Measurements from ENCODE around the gene GLI1.
A peak's percentile ranks its signal among the peaks of the same experiment; 100 is the strongest.

Gene GLI1

GRCh38 chr12:57461917-57462250 is 2.3 kb downstream of the GLI1 start:
- no peak for DNase-seq

- DNase-seq: peak; percentile 81
These were observed 2.8 kb downstream of the GLI1 start for GRCh38 chr12:57462251-57462911.

- DNase-seq: no peak
These were observed 3.3 kb downstream of the GLI1 start for GRCh38 chr12:57462912-57463253.

DNA sequence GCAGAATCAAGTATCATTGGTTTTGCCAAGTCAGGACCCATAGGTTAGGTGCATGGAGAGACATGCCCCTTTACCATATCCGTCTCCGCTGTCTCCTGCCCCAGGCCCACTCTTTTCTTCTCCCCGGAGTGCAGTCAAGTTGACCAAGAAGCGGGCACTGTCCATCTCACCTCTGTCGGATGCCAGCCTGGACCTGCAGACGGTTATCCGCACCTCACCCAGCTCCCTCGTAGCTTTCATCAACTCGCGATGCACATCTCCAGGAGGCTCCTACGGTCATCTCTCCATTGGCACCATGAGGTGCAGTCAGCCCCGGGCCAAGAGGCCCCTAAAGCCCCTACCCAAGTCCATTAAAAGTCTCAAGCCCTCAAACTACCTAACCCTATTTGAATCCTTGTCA is 5.0 kb downstream of the GLI1 start:
- DNase-seq: no peak

DNA sequence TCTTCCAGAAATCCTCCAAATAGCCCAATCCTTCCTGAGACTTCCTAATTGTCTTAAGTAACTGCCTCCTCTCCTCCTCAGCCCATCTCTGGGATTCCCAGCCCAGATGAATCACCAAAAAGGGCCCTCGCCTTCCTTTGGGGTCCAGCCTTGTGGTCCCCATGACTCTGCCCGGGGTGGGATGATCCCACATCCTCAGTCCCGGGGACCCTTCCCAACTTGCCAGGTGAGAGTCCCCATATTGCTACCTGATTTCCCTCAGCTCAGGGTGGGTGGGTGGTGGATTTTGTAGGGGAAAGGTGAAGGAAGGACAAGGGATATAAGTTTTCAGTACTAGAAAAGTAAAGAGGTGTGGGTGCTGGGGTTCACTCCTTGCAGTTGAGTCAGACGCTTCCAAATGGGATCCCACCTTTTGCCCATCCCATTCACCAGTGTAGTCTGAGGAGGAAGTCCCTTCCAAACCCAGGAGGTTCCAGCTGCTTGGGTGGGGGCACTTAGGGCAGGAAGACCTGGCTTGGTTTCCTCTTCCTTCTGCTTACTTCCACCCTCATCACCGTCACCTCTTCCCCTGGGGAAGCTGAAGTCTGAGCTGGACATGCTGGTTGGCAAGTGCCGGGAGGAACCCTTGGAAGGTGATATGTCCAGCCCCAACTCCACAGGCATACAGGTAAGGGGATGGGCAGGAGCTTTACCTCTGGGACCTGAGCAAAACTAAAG is 5.6 kb downstream of the GLI1 start:
- DNase-seq: no peak

DNA sequence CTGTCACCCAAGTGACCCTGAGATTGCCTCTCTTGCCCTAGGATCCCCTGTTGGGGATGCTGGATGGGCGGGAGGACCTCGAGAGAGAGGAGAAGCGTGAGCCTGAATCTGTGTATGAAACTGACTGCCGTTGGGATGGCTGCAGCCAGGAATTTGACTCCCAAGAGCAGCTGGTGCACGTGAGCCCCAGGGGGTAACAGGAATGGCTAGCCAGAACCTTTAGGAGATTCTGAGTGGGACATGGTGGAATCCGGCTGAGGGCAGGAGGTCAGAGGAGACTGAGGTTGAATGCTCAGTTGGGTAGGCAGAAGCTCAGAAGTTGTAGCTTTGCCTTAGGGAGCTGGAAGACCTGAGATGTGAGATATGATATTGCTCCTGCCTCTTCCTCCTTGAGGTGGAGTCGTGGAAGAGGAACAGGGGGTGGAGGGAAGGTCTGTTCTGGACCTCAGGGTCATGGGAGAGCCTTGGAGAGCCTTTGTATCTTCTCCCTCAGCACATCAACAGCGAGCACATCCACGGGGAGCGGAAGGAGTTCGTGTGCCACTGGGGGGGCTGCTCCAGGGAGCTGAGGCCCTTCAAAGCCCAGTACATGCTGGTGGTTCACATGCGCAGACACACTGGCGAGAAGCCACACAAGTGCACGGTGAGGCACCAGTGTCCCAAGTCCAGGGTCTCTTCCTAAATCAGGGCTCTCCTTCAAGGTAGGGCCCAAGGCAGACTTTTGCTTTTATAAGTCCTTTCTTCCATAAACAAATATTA is 6.3 kb downstream of the GLI1 start:
- DNase-seq: no peak

- DNase-seq: no peak
These were observed 7.8 kb downstream of the GLI1 start for GRCh38 chr12:57467212-57467874.

DNA sequence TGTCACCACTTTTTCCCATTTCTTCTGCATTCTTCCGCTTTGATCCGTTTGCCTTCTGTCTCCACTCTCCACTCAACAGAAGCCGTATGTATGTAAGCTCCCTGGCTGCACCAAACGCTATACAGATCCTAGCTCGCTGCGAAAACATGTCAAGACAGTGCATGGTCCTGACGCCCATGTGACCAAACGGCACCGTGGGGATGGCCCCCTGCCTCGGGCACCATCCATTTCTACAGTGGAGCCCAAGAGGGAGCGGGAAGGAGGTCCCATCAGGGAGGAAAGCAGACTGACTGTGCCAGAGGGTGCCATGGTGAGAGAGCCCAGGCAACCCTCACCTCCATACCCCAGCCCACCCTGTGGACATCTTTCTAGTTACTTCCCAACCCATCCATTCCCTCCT is 8.3 kb downstream of the GLI1 start:
- no peak for DNase-seq

- DNase-seq: no peak
These were observed 9.9 kb downstream of the GLI1 start for GRCh38 chr12:57469296-57470164.

GRCh38 chr12:57470286-57470969 is 10.8 kb downstream of the GLI1 start:
- DNase-seq: no peak

GRCh38 chr12:57470970-57471656 is 11.5 kb downstream of the GLI1 start:
- no peak for DNase-seq

DNA sequence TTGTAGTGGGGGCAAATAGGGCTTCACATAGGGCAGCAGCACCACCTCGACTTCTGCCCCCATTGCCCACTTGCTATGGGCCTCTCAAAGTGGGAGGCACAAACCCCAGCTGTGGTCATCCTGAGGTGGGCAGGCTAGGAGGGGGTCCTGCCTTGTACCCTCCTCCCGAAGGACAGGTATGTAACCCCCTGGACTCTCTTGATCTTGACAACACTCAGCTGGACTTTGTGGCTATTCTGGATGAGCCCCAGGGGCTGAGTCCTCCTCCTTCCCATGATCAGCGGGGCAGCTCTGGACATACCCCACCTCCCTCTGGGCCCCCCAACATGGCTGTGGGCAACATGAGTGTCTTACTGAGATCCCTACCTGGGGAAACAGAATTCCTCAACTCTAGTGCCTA is 12.1 kb downstream of the GLI1 start:
- no peak for DNase-seq

DNA sequence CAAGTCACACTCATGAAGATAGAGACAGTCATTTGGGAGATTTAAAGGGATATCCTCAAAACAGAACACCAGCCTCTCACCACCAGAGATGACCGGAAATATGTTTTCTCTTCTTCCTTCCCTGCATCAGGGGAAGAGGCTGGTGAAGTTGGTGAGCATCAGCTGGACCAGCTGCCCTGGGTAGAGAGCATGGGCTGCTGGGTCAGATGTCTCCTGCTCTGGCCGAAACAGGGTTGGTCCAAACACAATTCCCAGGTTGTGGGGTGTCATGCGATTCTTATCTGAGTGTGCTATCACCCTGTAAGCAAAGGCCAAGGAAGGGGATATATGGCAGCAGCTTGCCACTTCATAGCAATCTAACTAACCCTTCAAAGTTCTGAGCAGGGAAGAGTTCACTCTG is 12.8 kb downstream of the GLI1 start:
- no peak for DNase-seq

DNA sequence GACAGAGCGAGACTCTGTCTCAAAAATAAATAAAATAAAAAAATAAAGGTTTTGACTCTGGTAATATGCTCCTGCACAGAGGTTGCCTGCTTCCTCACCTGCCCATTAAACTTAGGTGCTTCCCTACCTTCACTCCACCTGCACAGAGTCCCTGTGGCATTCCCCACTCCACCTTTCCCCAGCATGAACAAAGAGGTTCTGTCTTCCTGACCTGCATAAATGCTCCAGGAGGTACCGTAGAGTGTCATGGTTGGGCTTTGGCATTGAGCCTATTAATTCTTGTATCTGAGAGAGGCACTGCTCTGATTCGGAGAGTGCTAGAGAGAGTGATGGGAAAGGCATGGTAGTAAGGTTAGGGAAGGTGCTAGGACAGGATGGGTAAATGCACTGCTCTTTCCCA is 13.8 kb downstream of the GLI1 start:
- DNase-seq: no peak

DNA sequence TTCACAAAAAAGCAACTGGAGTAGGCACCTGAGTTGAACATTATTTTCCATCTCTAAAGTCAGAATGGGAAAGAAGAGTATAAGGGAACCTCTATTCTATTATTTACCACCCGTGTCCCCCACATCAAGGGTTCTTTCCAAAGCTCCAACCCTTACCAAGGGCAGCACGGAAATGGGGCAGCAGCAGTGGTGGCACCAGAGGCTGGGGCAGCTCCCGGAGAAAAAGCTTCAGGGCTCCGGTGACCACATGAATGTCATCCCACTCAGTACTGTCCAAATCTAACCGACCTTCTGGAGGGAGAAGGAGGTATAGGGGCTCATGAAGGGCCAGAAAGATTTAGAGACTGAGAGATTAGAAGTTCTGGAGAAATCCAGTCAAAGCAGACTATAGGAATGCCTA is 14.3 kb downstream of the GLI1 start:
- DNase-seq: no peak

- no peak for DNase-seq
These were observed 14.8 kb downstream of the GLI1 start for GRCh38 chr12:57474430-57474829.

GRCh38 chr12:57474862-57475261 is 15.3 kb downstream of the GLI1 start:
- no peak for DNase-seq

- no peak for DNase-seq
These were observed 15.9 kb downstream of the GLI1 start for GRCh38 chr12:57475271-57476161.

- no peak for DNase-seq
These were observed 16.8 kb downstream of the GLI1 start for GRCh38 chr12:57476162-57476992.

Data from SHP77 treated with DMSO at 0.1 percent for 48 hours (cell line).